22Rv1 (cell line): ENCODE results near the gene RGS3.

Experiments used
- H3K27ac ChIP-seq: fragments of 450-650 bp; 2 replicates; pipeline ENCODE4 v1.5.1; 2017
- ZFX ChIP-seq: fragments of 450-650 bp; IDR thresholded peaks from 2 replicates; pipeline ENCODE4 v1.6.1; 2017; ENCODE audit warnings: antibody characterized with exemption, borderline replicate concordance
- TF ChIP-seq, protein P1 (sequence below): fragments of 450-650 bp; IDR thresholded peaks from 2 replicates; pipeline ENCODE4 v1.5.1; 2017; ENCODE audit warnings: mild to moderate bottlenecking

Gene RGS3

DNA sequence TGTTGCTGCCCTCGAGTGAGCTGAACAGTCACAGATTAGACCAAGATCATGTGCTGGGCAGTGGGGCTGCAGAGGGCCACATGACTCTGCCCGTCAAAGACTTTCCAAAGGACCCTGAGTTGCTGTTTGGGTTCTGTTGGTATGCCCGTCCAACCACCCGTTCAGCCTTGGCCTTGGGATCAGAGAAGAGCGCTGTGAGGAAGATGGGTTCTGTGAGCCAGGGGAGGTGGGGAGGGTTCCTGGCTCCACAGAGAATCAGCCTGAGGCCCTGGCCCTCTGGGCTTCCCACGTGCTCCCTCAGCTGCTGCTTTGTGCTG, 72.6 kb downstream of the RGS3 start:
- H3K27ac ChIP-seq = no peak overlapping the region
- TF ChIP-seq, protein P1, sequence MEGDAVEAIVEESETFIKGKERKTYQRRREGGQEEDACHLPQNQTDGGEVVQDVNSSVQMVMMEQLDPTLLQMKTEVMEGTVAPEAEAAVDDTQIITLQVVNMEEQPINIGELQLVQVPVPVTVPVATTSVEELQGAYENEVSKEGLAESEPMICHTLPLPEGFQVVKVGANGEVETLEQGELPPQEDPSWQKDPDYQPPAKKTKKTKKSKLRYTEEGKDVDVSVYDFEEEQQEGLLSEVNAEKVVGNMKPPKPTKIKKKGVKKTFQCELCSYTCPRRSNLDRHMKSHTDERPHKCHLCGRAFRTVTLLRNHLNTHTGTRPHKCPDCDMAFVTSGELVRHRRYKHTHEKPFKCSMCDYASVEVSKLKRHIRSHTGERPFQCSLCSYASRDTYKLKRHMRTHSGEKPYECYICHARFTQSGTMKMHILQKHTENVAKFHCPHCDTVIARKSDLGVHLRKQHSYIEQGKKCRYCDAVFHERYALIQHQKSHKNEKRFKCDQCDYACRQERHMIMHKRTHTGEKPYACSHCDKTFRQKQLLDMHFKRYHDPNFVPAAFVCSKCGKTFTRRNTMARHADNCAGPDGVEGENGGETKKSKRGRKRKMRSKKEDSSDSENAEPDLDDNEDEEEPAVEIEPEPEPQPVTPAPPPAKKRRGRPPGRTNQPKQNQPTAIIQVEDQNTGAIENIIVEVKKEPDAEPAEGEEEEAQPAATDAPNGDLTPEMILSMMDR = no peak
- TF ChIP-seq ZFX = no peak

DNA sequence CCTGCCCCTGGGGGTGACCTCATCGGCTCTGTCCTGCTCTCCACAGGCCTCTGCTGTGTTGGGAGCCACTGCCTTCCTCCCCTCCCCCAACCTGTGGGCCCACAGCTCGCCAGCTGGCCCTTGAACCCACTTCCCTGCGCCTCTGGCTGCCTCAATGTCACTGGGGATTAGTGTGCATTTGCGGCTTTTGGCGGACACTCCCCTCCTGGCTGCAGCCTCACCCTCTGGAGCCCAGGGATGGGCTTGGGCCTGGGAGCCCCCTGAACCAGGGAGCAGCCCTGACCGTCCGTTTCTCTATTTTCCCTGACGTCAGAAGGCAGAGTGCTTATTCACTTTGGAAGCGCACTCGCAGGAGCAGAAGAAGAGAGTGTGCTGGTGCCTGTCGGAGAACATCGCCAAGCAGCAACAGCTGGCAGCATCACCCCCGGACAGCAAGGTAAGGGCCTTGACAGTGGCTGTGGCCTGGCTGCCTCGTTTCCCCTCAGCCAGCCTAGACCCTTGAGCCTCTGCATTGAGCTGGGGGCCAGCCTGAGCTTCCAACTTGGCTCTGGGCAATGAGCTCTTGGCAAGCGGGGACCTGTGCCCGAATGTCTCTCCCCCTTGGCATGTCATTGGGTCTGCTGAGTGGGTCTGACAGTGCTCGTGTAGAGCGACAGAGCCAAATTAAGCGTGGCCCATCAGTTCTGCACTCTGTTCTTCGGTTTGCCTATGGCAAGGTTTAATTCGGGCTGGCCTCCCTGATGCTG, 73.1 kb downstream of the RGS3 start:
- H3K27ac ChIP-seq = no peak overlapping the region
- no peak for TF ChIP-seq ZFX
- TF ChIP-seq, protein P1 = no peak

DNA sequence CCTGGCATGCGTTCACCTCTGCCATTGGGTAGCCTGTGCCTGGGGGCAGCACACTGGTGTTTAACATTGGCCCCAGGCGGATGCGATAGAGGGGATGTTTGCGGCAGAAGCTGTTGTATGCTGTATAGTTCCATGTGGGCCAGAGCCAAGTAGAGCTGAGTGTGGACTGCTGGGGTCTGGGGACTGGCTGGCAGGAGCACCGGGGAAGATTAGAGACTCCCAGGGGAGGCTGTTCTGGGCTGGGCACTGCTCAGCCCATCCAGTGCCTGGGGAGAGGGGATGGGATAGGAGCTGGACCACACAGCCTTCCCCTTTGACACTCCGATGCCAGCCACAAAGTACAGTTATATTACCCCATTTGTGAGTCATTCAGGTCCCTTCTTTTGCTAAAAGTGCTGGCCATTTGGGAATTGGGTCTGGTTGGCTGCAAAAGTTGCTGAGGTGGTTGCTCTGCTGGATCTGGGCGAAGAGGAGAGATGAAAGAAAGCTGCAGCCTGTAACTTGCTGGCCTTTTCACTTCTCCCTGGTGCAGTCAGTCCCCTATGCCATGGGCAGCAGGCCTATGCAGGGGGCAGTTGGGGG, 73.8 kb downstream of the RGS3 start:
- no peak overlapping the region for H3K27ac ChIP-seq
- TF ChIP-seq ZFX = no peak
- TF ChIP-seq, protein P1 = no peak

DNA sequence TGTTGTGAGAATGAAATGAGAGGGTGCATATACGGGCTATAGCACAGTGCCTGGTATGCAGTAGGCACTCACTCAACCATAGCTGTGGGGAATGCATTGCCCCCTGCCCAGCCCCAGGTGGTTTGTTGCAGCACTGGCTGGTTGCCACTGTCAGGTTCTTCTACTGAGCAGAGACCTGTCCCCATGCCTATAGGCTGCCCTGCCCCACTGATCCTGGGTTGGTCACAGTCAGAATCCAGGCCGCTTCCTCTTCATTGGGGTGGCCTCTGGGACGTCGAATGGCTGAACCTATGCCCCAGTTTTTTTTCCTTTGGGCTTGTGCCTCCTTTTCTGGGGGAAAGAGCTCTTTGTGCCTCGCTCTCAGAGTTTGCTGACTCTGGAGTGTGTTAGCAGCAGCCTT, 74.6 kb downstream of the RGS3 start:
- no peak overlapping the region for H3K27ac ChIP-seq
- TF ChIP-seq, protein P1 = no peak
- TF ChIP-seq ZFX = no peak

DNA sequence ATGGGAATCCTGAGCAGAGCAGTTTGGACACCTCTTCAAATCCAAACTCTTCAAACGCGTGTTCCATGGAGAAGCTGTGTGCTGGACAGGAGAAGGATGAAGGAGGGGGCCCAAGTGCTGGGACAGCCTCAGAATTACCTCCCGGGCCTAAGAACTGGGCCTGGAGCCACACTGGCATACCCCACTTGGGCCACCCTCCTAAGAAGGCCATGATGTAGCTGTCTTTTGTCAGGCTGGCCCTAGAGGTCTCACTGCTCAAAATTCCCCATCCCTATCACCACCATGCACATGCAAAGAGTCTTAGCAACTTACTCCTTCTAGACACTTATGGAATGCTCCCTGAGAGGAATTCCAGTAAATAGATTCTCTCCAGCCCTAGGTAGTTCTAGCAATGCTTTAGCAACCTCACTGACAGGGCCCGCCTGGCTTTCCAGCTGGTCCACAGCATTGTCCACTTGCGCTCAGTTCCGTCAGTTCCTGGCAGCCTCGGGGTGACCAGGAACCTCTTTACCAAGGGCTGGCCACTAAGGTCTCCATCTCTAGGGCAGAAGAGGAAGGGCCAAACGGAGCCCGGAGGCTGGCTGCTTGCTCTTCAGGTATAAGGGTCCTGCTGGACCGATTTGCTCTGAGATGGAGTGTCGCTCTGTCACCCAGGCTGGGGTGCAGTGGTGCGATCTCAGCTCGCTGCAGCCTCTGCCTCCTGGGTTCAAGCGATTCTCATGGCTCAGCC, 75.3 kb downstream of the RGS3 start:
- no peak for TF ChIP-seq ZFX
- TF ChIP-seq, protein P1 = no peak
- no peak overlapping the region for H3K27ac ChIP-seq

DNA sequence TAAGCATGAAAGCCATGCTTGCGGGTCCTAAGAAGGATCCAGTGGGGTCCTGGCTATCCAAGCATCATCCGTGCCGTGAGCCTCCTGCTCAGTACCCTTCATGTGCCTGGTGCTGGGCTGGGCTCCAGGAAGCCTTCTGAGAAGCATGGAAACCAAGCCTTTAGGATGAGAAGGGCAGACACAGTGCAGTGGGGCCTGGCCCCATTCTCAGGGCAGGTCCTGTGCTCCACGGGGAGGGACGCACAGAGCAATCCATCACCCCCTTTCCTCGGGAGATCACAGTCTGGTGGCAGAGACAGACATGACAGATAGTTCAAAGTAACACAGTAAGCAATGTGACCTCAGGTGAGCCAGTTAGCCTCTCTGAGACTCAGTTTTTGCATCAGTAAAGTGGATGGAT, 76.9 kb downstream of the RGS3 start:
- peak overlapping the region; percentile 78 for H3K27ac ChIP-seq
- no peak for TF ChIP-seq ZFX
- TF ChIP-seq, protein P1 = no peak
